Prostate gland (tissue), 2 donors: ENCODE results near the gene ENO2. TPM values are rescaled to one million over a fixed set of nuclear protein-coding genes. Genes with fewer than 3 reads are reported as not detected.

Experiments
- DNase-seq: peaks from one replicate; pipeline ENCODE4 v3.0.0-alpha.2; 2019; ENCODE audit warnings: low spot score
- H3K27ac ChIP-seq, 2 donors: fragments of 200-600 bp; sonication (generic); 2 replicates each; pipeline ENCODE4 v1.5.1; 2017 to 2019
- H3K27me3 ChIP-seq: fragments of 200-600 bp; sonication (generic); replicated peaks from 2 replicates; pipeline ENCODE4 v1.5.1; 2019; ENCODE audit not compliant: insufficient read depth
- H3K36me3 ChIP-seq, 2 donors: fragments of 200-600 bp; sonication (generic); 1 replicate in 1 of 2; 2 replicates in 1 of 2; pipeline versions ENCODE4 v1.5.1 to v1.8.1; 2017 to 2019
- H3K4me1 ChIP-seq: fragments of 200-600 bp; sonication (generic); replicated peaks from 2 replicates; pipeline ENCODE4 v1.5.1; 2019
- H3K4me3 ChIP-seq, 2 donors: fragments of 200-600 bp; sonication (generic); 2 replicates each; pipeline ENCODE4 v1.5.1; 2017 to 2019
- H3K9me3 ChIP-seq: fragments of 200-600 bp; sonication (generic); 2 replicates; pipeline ENCODE4 v1.5.1; 2017
- POLR2A ChIP-seq: fragments of 450-650 bp; IDR thresholded peaks from one replicate; pipeline ENCODE4 v1.6.1; 2016; ENCODE audit warnings: antibody characterized with exemption, mild to moderate bottlenecking
- POLR2AphosphoS5 ChIP-seq: sonication (generic); formaldehyde crosslinking; IDR thresholded peaks from one replicate; pipeline ENCODE4 v1.6.1; 2017; ENCODE audit warnings: antibody characterized with exemption
- WGBS: methylation state at CpG from one replicate; pipeline ENCODE4 v1.1.5; 2018; 5-methylcytosine and 5-hydroxymethylcytosine counted together
- intact Hi-C: fragments of 100-400 bp; cut with DNase I; formaldehyde crosslinking; loops from one replicate; pipeline ENCODE4 v1.14.2; 2022
- total RNA-seq, 2 donors: library from RNA; depleted of rRNA; stranded (reverse); fragments of >200 nt; gene quantifications; one replicate each; pipeline ENCODE4 v1.1.0, GENCODE V29; 2016
- TF ChIP-seq, protein P1 (sequence below), 4 experiments: fragments of 200-600 bp in 2 of 4; fragments of 450-650 bp in 2 of 4; sonication (generic) in 2 of 4; IDR thresholded peaks; 1 replicate in 3 of 4; 2 replicates in 1 of 4; pipeline ENCODE4 v1.5.1; 2016 to 2019; ENCODE audit warnings: antibody characterized with exemption in 4 of 4, mild to moderate bottlenecking in 2 of 4, moderate library complexity in 2 of 4

Gene ENO2
- total RNA-seq, 2 donors from 2014 or later = 6.9 to 13.0 TPM

- H3K27ac ChIP-seq = peak overlapping the region in 1 of 2 donors; percentile 45
- no peaks in the 10 kb centered on the region for H3K9me3 ChIP-seq
- H3K4me3 ChIP-seq = no peak overlapping the region
- WGBS = 58% methylated on average over 14 of the region's 14 CpGs
- no peaks in the 10 kb centered on the region for H3K27me3 ChIP-seq
- DNase-seq = no peak
- TF ChIP-seq POLR2AphosphoS5 (no peak), POLR2A (no peak)
- TF ChIP-seq, protein P1, sequence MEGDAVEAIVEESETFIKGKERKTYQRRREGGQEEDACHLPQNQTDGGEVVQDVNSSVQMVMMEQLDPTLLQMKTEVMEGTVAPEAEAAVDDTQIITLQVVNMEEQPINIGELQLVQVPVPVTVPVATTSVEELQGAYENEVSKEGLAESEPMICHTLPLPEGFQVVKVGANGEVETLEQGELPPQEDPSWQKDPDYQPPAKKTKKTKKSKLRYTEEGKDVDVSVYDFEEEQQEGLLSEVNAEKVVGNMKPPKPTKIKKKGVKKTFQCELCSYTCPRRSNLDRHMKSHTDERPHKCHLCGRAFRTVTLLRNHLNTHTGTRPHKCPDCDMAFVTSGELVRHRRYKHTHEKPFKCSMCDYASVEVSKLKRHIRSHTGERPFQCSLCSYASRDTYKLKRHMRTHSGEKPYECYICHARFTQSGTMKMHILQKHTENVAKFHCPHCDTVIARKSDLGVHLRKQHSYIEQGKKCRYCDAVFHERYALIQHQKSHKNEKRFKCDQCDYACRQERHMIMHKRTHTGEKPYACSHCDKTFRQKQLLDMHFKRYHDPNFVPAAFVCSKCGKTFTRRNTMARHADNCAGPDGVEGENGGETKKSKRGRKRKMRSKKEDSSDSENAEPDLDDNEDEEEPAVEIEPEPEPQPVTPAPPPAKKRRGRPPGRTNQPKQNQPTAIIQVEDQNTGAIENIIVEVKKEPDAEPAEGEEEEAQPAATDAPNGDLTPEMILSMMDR (IDR thresholded peaks at IDR 0.05) = no peak
- intact Hi-C loops = loop anchor here (10.0 kb wide), 1 partner anchor 61 kb away; the partner anchor contains the start of gene SPSB2
- peaks cover 17% of the 10 kb centered on the region for H3K4me1 ChIP-seq
- H3K36me3 ChIP-seq = peaks cover 4 to 6% of the 10 kb centered on the region in 2 donors
Measured at GRCh38 chr12:6935371-6936193, 21.2 kb downstream of the ENO2 start.

DNA sequence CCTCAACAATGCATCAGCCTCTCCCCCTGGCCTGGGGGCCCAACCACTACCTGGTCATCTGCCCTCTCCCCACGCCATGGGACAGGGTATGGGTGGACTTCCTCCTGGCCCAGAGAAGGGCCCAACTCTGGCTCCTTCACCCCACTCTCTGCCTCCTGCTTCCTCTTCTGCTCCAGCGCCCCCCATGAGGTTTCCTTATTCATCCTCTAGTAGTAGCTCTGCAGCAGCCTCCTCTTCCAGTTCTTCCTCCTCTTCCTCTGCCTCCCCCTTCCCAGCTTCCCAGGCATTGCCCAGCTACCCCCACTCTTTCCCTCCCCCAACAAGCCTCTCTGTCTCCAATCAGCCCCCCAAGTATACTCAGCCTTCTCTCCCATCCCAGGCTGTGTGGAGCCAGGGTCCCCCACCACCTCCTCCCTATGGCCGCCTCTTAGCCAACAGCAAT is 21.8 kb downstream of the ENO2 start:
- Histone ChIP-seq H3K27me3 (no peaks in the 10 kb centered on the region), H3K4me1 (peaks cover 17% of the 10 kb centered on the region), H3K9me3 (no peaks in the 10 kb centered on the region), H3K27ac (peak overlapping the region in 1 of 2 donors; percentile 94), H3K36me3 (peaks cover 4 to 6% of the 10 kb centered on the region in 2 donors), H3K4me3 (no peak overlapping the region)
- intact Hi-C loops = loop anchor here (10.0 kb wide), 1 partner anchor 61 kb away; the partner anchor contains the start of gene SPSB2
- no peak for TF ChIP-seq POLR2AphosphoS5
- TF ChIP-seq POLR2A = no peak
- TF ChIP-seq, protein P1 (IDR thresholded peaks at IDR 0.05) = no peak
- 94% methylated on average over 3 of the region's 3 CpGs for WGBS
- no peak for DNase-seq

DNA sequence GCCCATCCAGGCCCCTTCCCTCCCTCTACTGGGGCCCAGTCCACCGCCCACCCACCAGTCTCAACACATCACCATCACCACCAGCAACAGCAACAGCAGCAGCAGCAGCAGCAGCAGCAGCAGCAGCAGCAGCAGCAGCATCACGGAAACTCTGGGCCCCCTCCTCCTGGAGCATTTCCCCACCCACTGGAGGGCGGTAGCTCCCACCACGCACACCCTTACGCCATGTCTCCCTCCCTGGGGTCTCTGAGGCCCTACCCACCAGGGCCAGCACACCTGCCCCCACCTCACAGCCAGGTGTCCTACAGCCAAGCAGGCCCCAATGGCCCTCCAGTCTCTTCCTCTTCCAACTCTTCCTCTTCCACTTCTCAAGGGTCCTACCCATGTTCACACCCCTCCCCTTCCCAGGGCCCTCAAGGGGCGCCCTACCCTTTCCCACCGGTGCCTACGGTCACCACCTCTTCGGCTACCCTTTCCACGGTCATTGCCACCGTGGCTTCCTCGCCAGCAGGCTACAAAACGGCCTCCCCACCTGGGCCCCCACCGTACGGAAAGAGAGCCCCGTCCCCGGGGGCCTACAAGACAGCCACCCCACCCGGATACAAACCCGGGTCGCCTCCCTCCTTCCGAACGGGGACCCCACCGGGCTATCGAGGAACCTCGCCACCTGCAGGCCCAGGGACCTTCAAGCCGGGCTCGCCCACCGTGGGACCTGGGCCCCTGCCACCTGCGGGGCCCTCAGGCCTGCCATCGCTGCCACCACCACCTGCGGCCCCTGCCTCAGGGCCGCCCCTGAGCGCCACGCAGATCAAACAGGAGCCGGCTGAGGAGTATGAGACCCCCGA is 22.5 kb downstream of the ENO2 start:
- no peak for DNase-seq
- Histone ChIP-seq H3K36me3 (peaks cover 4 to 6% of the 10 kb centered on the region in 2 donors), H3K4me1 (peaks cover 17% of the 10 kb centered on the region), H3K9me3 (no peaks in the 10 kb centered on the region), H3K27ac (peak overlapping the region; percentile 92 to 94), H3K27me3 (no peaks in the 10 kb centered on the region), H3K4me3 (peak overlapping the region; percentile 47 to 52)
- whole genome bisulfite sequencing = 19% methylated on average over 36 of the region's 36 CpGs
- intact Hi-C loops = loop anchor here (10.0 kb wide), 1 partner anchor 62 kb away; the partner anchor contains the start of gene SPSB2
- TF ChIP-seq, protein P1 (IDR thresholded peaks at IDR 0.05) = no peak
- TF ChIP-seq POLR2A = no peak
- no peak for TF ChIP-seq POLR2AphosphoS5

DNA sequence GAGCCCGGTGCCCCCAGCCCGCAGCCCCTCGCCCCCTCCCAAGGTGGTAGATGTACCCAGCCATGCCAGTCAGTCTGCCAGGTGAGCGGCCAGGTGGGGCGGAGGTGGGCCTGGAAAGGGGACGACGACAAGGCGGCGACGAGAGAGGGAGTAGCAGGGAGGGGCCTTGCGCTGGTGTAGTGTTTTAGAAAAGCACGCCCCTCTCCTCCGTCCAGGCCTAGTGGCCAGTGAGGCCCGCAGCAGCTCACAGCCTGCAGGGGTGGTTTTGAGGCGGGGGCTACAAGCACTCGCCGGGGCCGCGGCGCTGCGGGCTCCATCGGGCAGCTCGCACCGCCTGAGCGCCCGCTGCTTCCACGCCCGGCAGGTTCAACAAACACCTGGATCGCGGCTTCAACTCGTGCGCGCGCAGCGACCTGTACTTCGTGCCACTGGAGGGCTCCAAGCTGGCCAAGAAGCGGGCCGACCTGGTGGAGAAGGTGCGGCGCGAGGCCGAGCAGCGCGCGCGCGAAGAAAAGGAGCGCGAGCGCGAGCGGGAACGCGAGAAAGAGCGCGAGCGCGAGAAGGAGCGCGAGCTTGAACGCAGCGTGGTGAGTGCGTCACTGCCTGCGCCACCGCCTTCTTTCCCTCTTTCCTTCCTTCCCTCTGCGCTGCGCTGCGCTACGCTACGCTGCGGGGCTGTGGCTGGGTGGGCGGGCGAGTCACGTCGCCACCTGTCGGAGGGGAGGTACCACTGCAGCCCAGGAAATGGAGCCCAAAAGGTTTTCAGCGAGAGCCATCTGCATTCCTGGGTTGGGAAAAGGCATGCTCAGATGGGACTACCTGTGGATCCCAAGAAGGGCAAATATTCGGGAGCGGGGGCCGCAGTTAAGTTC is 23.3 kb downstream of the ENO2 start:
- peak overlapping the region; percentile 92 to 94 for H3K27ac ChIP-seq
- H3K27me3 ChIP-seq = no peaks in the 10 kb centered on the region
- intact Hi-C loops = loop anchor here (10.0 kb wide), 1 partner anchor 63 kb away; the partner anchor contains the start of gene SPSB2
- peak overlapping the region; percentile 47 to 52 for H3K4me3 ChIP-seq
- peaks cover 17% of the 10 kb centered on the region for H3K4me1 ChIP-seq
- no peaks in the 10 kb centered on the region for H3K9me3 ChIP-seq
- DNase-seq = peak; percentile 91
- under 1% methylated on average over 59 of the region's 80 CpGs for WGBS
- peak; percentile 79 for TF ChIP-seq POLR2A
- TF ChIP-seq, protein P1 (IDR thresholded peaks at IDR 0.05) = peak; percentile 98 to 99 (median 98)
- peak; percentile 99 for TF ChIP-seq POLR2AphosphoS5
- peaks cover 4 to 6% of the 10 kb centered on the region in 2 donors for H3K36me3 ChIP-seq
